ENCODE results near the gene RAD9A.

GRCh38 chr11:67396259-67396581, 4.4 kb downstream of the RAD9A start:
- TF ChIP-seq EZH2 (IDR thresholded peaks at IDR 0.05; ENCODE audit: insufficient read depth, poor library complexity, severe bottlenecking): no peak
- no peak for TF ChIP-seq EZH2phosphoT487 (IDR thresholded peaks at IDR 0.05; ENCODE audit: insufficient read depth, low read depth)

Measured in GM23248 (cell line).